H1 (cell line): ENCODE data around the gene MBNL1. TPM values are rescaled to one million over a fixed set of nuclear protein-coding genes. Genes with fewer than 3 reads are reported as not detected.

Source experiments
- CTCF ChIA-PET: fragments of 300-600 bp; sonication (Branson Sonifier 250); formaldehyde crosslinking; loops from one replicate; lab custom pipeline; 2021; ENCODE audit not compliant: partially characterized antibody; lab: Charles Lee
- POLR2A ChIA-PET: fragments of 300-600 bp; sonication (Branson Sonifier 250); formaldehyde crosslinking; loops from one replicate; lab custom pipeline; 2021; ENCODE audit warnings: inconsistent platforms; ENCODE audit not compliant: partially characterized antibody; lab: Charles Lee
- DNase-seq, 2 experiments: peaks; one replicate each; pipeline versions ENCODE4 v3.0.0 to v3.0.0-alpha.2; 2010 to 2022; ENCODE audit warnings: low spot score in 2 of 2, low read depth in 1 of 2, mixed read lengths in 1 of 2
- FAIRE-seq: peaks from 2 replicates; lab custom pipeline; 2011; peaks lifted over from hg19 to GRCh38; lab: Jason Lieb, UNC
- H2AFZ ChIP-seq: 2 replicates; pipeline ENCODE4 v1.8.1; 2012; ENCODE audit warnings: low read length, inconsistent platforms
- H2AK5ac ChIP-seq: 2 replicates; pipeline ENCODE4 v1.6.1; 2013; ENCODE audit warnings: low read depth, low read length
- H2BK120ac ChIP-seq: replicated peaks from 2 replicates; pipeline ENCODE3; 2013; ENCODE audit warnings: low read depth, low read length, inconsistent platforms
- H2BK12ac ChIP-seq: 2 replicates; pipeline ENCODE4 v1.6.1; 2013; ENCODE audit warnings: low read depth, low read length
- H2BK15ac ChIP-seq: 2 replicates; pipeline ENCODE4 v1.6.1; 2013; ENCODE audit warnings: low read length
- H2BK20ac ChIP-seq: 2 replicates; pipeline ENCODE4 v1.6.1; 2013; ENCODE audit warnings: low read length
- H2BK5ac ChIP-seq: 2 replicates; pipeline ENCODE4 v1.6.1; 2013; ENCODE audit warnings: low read depth, low read length
- H3K14ac ChIP-seq: 2 replicates; pipeline ENCODE4 v1.6.1; 2013; ENCODE audit warnings: inconsistent platforms; ENCODE audit not compliant: insufficient read length
- H3K18ac ChIP-seq: 2 replicates; pipeline ENCODE4 v1.6.1; 2013; ENCODE audit warnings: low read length; ENCODE audit errors: extremely low read depth
- H3K23ac ChIP-seq: 2 replicates; pipeline ENCODE4 v1.6.1; 2013; ENCODE audit warnings: inconsistent platforms; ENCODE audit not compliant: insufficient read length
- H3K23me2 ChIP-seq: 2 replicates; pipeline ENCODE4 v1.6.1; 2013; ENCODE audit warnings: low read depth, low read length
- H3K27ac ChIP-seq: 2 replicates; pipeline ENCODE4 v1.6.1; 2011; ENCODE audit warnings: low read depth, low read length, inconsistent platforms
- H3K27me3 ChIP-seq, 4 experiments: replicated peaks in 1 of 4; 1 replicate in 1 of 4; 2 replicates in 3 of 4; pipeline versions ENCODE4 v1.6.1 to v1.8.1; 2011 to 2013; ENCODE audit warnings: low read length in 3 of 4, mild to moderate bottlenecking in 3 of 4, inconsistent platforms in 2 of 4, mixed read lengths in 2 of 4, moderate library complexity in 1 of 4; ENCODE audit not compliant: control insufficient read depth in 3 of 4, insufficient read depth in 3 of 4; ENCODE audit errors: extremely low read depth in 1 of 4
- H3K36me3 ChIP-seq, 4 experiments: 2 replicates each; pipeline versions ENCODE4 v1.6.1 to v1.8.1; 2011 to 2013; ENCODE audit warnings: mild to moderate bottlenecking in 4 of 4, low read length in 3 of 4, moderate library complexity in 2 of 4, control low read depth in 1 of 4, inconsistent platforms in 1 of 4; ENCODE audit not compliant: insufficient read depth in 4 of 4, control insufficient read depth in 2 of 4
- H3K4ac ChIP-seq: replicated peaks from 2 replicates; pipeline ENCODE3; 2013; ENCODE audit warnings: low read length, low read depth, mixed read lengths, inconsistent platforms; ENCODE audit not compliant: insufficient read length
- H3K4me1 ChIP-seq, 4 experiments: replicated peaks in 1 of 4; 1 replicate in 1 of 4; 2 replicates in 3 of 4; pipeline versions ENCODE4 v1.6.1 to v1.8.1; 2011 to 2013; ENCODE audit warnings: low read length in 3 of 4, inconsistent platforms in 2 of 4, mixed read lengths in 1 of 4; ENCODE audit not compliant: insufficient read depth in 4 of 4, control insufficient read depth in 3 of 4
- H3K4me2 ChIP-seq, 2 experiments: 2 replicates each; pipeline versions ENCODE4 v1.6.1 to v1.8.1; 2011 to 2013; ENCODE audit warnings: low read depth in 2 of 2, low read length in 2 of 2, control low read depth in 1 of 2, inconsistent platforms in 1 of 2, mild to moderate bottlenecking in 1 of 2; ENCODE audit not compliant: insufficient read depth in 1 of 2
- H3K4me3 ChIP-seq, 4 experiments: fragments of 200-600, 300-600 bp in 1 of 4; sonication (generic), shearing (Covaris generic), sonication (Bioruptor Twin) in 1 of 4; 2 replicates each; pipeline versions ENCODE4 v1.5.1 to v1.8.1; 2011 to 2016; ENCODE audit warnings: low read length in 4 of 4, low read depth in 3 of 4, control low read depth in 2 of 4, inconsistent platforms in 2 of 4, mild to moderate bottlenecking in 2 of 4, mixed read lengths in 1 of 4, moderate library complexity in 1 of 4; ENCODE audit not compliant: insufficient read depth in 2 of 4; ENCODE audit errors: extremely low read depth in 1 of 4
- H3K56ac ChIP-seq: replicated peaks from 2 replicates; pipeline ENCODE3; 2013; ENCODE audit warnings: low read depth, mild to moderate bottlenecking, mixed read lengths, low read length, inconsistent platforms; ENCODE audit not compliant: insufficient read length
- H3K79me1 ChIP-seq: 2 replicates; pipeline ENCODE4 v1.6.1; 2013; ENCODE audit warnings: low read depth, low read length, control low read depth
- H3K79me2 ChIP-seq, 2 experiments: 2 replicates each; pipeline versions ENCODE4 v1.6.1 to v1.8.1; 2012 to 2013; ENCODE audit warnings: low read length in 2 of 2, mild to moderate bottlenecking in 2 of 2, inconsistent platforms in 1 of 2; ENCODE audit not compliant: insufficient read depth in 2 of 2, control insufficient read depth in 1 of 2
- H3K9ac ChIP-seq, 4 experiments: replicated peaks in 1 of 4; 1 replicate in 1 of 4; 2 replicates in 3 of 4; pipeline versions ENCODE4 v1.6.1 to v1.8.1; 2011 to 2013; ENCODE audit warnings: low read depth in 3 of 4, low read length in 3 of 4, control low read depth in 2 of 4, mild to moderate bottlenecking in 2 of 4, moderate library complexity in 2 of 4, inconsistent platforms in 1 of 4; ENCODE audit errors: extremely low read depth in 1 of 4
- H3K9me3 ChIP-seq, 2 experiments: 2 replicates each; pipeline versions ENCODE4 v1.6.1 to v1.8.1; 2012 to 2013; ENCODE audit warnings: mild to moderate bottlenecking in 2 of 2, moderate library complexity in 2 of 2, control low read depth in 1 of 2, inconsistent platforms in 1 of 2, low read depth in 1 of 2, low read length in 1 of 2, mixed read lengths in 1 of 2; ENCODE audit not compliant: insufficient read depth in 2 of 2
- H4K20me1 ChIP-seq, 2 experiments: replicated peaks in 1 of 2; 2 replicates each; pipeline versions ENCODE3 to v1.8.1; 2011 to 2013; ENCODE audit warnings: inconsistent platforms in 2 of 2, low read length in 2 of 2, mild to moderate bottlenecking in 1 of 2; ENCODE audit not compliant: insufficient read depth in 2 of 2, control insufficient read depth in 1 of 2
- H4K5ac ChIP-seq: 2 replicates; pipeline ENCODE4 v1.6.1; 2013; ENCODE audit warnings: low read length, low read depth, mixed read lengths, inconsistent platforms; ENCODE audit not compliant: insufficient read length
- H4K8ac ChIP-seq: 2 replicates; pipeline ENCODE4 v1.8.0; 2013; ENCODE audit warnings: mild to moderate bottlenecking, moderate library complexity, low read length, inconsistent platforms; ENCODE audit not compliant: insufficient read depth; ENCODE audit errors: extremely low read depth
- H4K91ac ChIP-seq: replicated peaks from 2 replicates; pipeline ENCODE3; 2013; ENCODE audit warnings: low read length, mixed read lengths, inconsistent platforms; ENCODE audit not compliant: insufficient read length
- BRCA1 ChIP-seq: IDR thresholded peaks from 2 replicates; pipeline ENCODE4 v1.6.1; 2012; ENCODE audit warnings: low read depth, low read length, improper control_type of control experiment
- CTBP2 ChIP-seq: IDR thresholded peaks from 2 replicates; pipeline ENCODE4 v1.7.0; 2011; ENCODE audit warnings: borderline replicate concordance, mild to moderate bottlenecking, moderate library complexity, mixed read lengths, low read length; ENCODE audit not compliant: insufficient read depth, insufficient read length
- KDM5A ChIP-seq: fragments of 200-600 bp; IDR thresholded peaks from 2 replicates; pipeline ENCODE4 v1.7.1; 2012; ENCODE audit warnings: mild to moderate bottlenecking, low read length, inconsistent platforms, mixed read lengths
- NANOG ChIP-seq: IDR thresholded peaks from 2 replicates; pipeline ENCODE4 v1.6.1; 2011; ENCODE audit warnings: low read length, low read depth, mild to moderate bottlenecking, inconsistent platforms; ENCODE audit not compliant: insufficient read depth, poor library complexity, severe bottlenecking
- POU5F1 ChIP-seq: IDR thresholded peaks from 2 replicates; pipeline ENCODE4 v1.6.1; 2011; ENCODE audit warnings: low read depth, mild to moderate bottlenecking, low read length, moderate library complexity
- SIRT6 ChIP-seq: IDR thresholded peaks from one replicate; pipeline ENCODE4 v1.7.1; 2012; ENCODE audit warnings: low read length, inconsistent platforms
- TAF7 ChIP-seq: optimal IDR thresholded peaks from 2 replicates; pipeline ENCODE3; 2011; ENCODE audit warnings: low read depth, mild to moderate bottlenecking, inconsistent platforms, low read length, moderate library complexity, borderline replicate concordance
- YY1 ChIP-seq: IDR thresholded peaks from 2 replicates; pipeline ENCODE4 v1.6.1; 2011; ENCODE audit warnings: low read depth, mild to moderate bottlenecking, low read length
- WGBS, 2 experiments: shearing (Covaris generic) in 1 of 2; methylation state at CpG; one replicate each; pipeline versions ENCODE4 v1.1.6 to v1.1.7; 2013 to 2015; ENCODE audit warnings: low lambda C conversion rate in 2 of 2, mixed read lengths in 2 of 2, inconsistent platforms in 1 of 2, low coverage in 1 of 2, missing lambda C conversion rate in 1 of 2; ENCODE audit not compliant: insufficient replicate concordance in 2 of 2, insufficient coverage in 1 of 2, insufficient read length in 1 of 2; ENCODE audit errors: extremely low coverage in 1 of 2, missing lambda C conversion rate in 1 of 2; 5-methylcytosine and 5-hydroxymethylcytosine counted together
- polyA plus RNA-seq, 7 experiments: library from polyadenylated mRNA; depleted of rRNA in 3 of 7; stranded (reverse) in 5 of 7; unstranded in 2 of 7; fragments of >200 nt in 5 of 7; fragments of 200-250 nt in 2 of 7; gene quantifications; 1 replicate in 5 of 7; 2 replicates in 1 of 7; 4 replicates in 1 of 7; pipeline versions ENCODE4 v1.2.1 to v1.2.3, GENCODE V29; 2011 to 2013; ENCODE audit warnings: missing spikeins in 2 of 7, mixed read lengths in 2 of 7
- total RNA-seq: library from RNA; stranded (reverse); fragmentation: NEBNext Ultra II Directional; extraction: Animal tissue kit (Norgen Biotek cat#: 25700); gene quantifications from 2 replicates; pipeline ENCODE4 v1.2.1, GENCODE V29; 2021
- TF ChIP-seq, protein P1 (sequence below), 3 experiments: IDR thresholded peaks; 1 replicate in 2 of 3; 2 replicates in 1 of 3; pipeline versions ENCODE4 v1.5.1 to v1.6.1; 2011; ENCODE audit warnings: low read length in 3 of 3, mild to moderate bottlenecking in 3 of 3, inconsistent platforms in 2 of 3, low read depth in 1 of 3, moderate library complexity in 1 of 3; ENCODE audit not compliant: insufficient read depth in 1 of 3; ENCODE audit errors: control extremely low read depth in 1 of 3
- TF ChIP-seq, protein P2 (sequence below): IDR thresholded peaks from 2 replicates; pipeline ENCODE4 v1.6.1; 2012; ENCODE audit warnings: low read length, inconsistent platforms

Gene MBNL1
- total and polyA plus RNA-seq, 2 of the 8 experiments (the other 6 are each of a cell fraction or from before 2014, with no cell fraction given): 5.0 to 16.4 TPM

DNA sequence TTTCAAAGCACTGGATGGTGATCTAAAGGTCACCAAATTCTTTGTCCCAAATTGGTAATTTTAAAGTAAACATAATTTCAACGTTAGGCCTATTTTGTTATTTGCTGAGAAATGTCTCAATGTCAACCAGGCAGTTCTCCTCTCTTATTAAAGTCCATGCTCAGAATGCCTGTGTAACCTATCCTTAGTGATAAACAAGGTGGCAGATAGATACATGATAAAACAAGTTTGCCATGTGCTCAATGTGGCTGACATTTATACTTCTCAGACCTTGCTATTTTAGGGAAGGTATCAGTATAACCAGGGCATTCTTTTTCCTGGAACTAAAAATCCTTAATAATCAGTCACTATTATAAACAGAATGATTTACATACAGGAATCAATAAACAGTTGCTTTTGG, 8.5 kb downstream of the MBNL1 start:
- H3K4ac ChIP-seq: no peak overlapping the region
- H3K23ac ChIP-seq: no peak overlapping the region
- no peak overlapping the region for H3K4me2 ChIP-seq
- no peak overlapping the region for H4K5ac ChIP-seq
- no peak overlapping the region for H3K14ac ChIP-seq
- no peak overlapping the region for H2BK12ac ChIP-seq
- no peak overlapping the region for H3K27ac ChIP-seq
- no peak overlapping the region for H4K91ac ChIP-seq
- H2AFZ ChIP-seq: no peak overlapping the region
- no peak overlapping the region for H2BK15ac ChIP-seq
- no peak overlapping the region for H3K4me3 ChIP-seq
- H3K27me3 ChIP-seq: no peaks in the 10 kb centered on the region
- H3K9ac ChIP-seq: no peak overlapping the region
- no peaks in the 10 kb centered on the region for H3K9me3 ChIP-seq
- peaks cover 0 to 4% (median 2%) of the 10 kb centered on the region in 4 experiments; a peak in 1 of 7 replicates for H3K4me1 ChIP-seq
- no peak overlapping the region for H2BK20ac ChIP-seq
- H2BK5ac ChIP-seq: no peak overlapping the region
- H3K79me1 ChIP-seq: no peaks in the 10 kb centered on the region
- H3K18ac ChIP-seq: no peak overlapping the region
- no peak overlapping the region for H2AK5ac ChIP-seq
- no peak overlapping the region for H2BK120ac ChIP-seq
- no peak overlapping the region for H3K56ac ChIP-seq
- no peaks in the 10 kb centered on the region for H3K23me2 ChIP-seq
- CTCF ChIA-PET: no interaction called here
- 97% methylated on average over 1 of the region's 1 CpG; no CpG with 5 or more reads in 1 of the 2 experiments for WGBS, 2 experiments
- H3K36me3 ChIP-seq: no peaks in the 10 kb centered on the region
- no peaks in the 10 kb centered on the region for H4K20me1 ChIP-seq
- DNase-seq (no peak), FAIRE-seq (no peak)
- POLR2A ChIA-PET: interaction anchor here (0.5 to 0.7 kb wide), 2 partner anchors 123 to 260 kb away, joined by 3 read pairs; no protein-coding TSS in a partner anchor
- no peak overlapping the region for H4K8ac ChIP-seq
- H3K79me2 ChIP-seq: peaks cover 0 to 96% of the 10 kb centered on the region in 2 experiments; a peak in 2 of 4 replicates
- TF ChIP-seq, protein P1, sequence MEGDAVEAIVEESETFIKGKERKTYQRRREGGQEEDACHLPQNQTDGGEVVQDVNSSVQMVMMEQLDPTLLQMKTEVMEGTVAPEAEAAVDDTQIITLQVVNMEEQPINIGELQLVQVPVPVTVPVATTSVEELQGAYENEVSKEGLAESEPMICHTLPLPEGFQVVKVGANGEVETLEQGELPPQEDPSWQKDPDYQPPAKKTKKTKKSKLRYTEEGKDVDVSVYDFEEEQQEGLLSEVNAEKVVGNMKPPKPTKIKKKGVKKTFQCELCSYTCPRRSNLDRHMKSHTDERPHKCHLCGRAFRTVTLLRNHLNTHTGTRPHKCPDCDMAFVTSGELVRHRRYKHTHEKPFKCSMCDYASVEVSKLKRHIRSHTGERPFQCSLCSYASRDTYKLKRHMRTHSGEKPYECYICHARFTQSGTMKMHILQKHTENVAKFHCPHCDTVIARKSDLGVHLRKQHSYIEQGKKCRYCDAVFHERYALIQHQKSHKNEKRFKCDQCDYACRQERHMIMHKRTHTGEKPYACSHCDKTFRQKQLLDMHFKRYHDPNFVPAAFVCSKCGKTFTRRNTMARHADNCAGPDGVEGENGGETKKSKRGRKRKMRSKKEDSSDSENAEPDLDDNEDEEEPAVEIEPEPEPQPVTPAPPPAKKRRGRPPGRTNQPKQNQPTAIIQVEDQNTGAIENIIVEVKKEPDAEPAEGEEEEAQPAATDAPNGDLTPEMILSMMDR (IDR thresholded peaks at IDR 0.05; ENCODE audit: control extremely low read depth in 1 of 3, insufficient read depth in 1 of 3, low read depth in 1 of 3, low read length in 3 of 3): no peak
- TF ChIP-seq NANOG (no peak), SIRT6 (no peak), CTBP2 (no peak), POU5F1 (no peak), TAF7 (no peak), KDM5A (no peak), BRCA1 (no peak), YY1 (no peak)
- TF ChIP-seq, protein P2, sequence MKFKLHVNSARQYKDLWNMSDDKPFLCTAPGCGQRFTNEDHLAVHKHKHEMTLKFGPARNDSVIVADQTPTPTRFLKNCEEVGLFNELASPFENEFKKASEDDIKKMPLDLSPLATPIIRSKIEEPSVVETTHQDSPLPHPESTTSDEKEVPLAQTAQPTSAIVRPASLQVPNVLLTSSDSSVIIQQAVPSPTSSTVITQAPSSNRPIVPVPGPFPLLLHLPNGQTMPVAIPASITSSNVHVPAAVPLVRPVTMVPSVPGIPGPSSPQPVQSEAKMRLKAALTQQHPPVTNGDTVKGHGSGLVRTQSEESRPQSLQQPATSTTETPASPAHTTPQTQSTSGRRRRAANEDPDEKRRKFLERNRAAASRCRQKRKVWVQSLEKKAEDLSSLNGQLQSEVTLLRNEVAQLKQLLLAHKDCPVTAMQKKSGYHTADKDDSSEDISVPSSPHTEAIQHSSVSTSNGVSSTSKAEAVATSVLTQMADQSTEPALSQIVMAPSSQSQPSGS: no peak
